Umbilical cord (tissue), 1 donor: ENCODE data around the gene UNC13D. TPM values are rescaled to one million over a fixed set of nuclear protein-coding genes. Genes with fewer than 3 reads are reported as not detected.

ENCODE experiments used
- total RNA-seq: library from RNA; depleted of rRNA; stranded (reverse); fragments of >200 nt; gene quantifications from one replicate; pipeline ENCODE4 v1.2.3, GENCODE V29; 2014; ENCODE audit warnings: low replicate concordance; ENCODE audit not compliant: insufficient read depth

The UNC13D gene
- total RNA-seq, 1 donor from 2014 or later = 8.9 TPM

Other genes with a start within 250 kb of the UNC13D start
- 8.7 TPM for gene SMIM5, start 211.0 kb downstream of the UNC13D start, total RNA-seq
- gene RECQL5, start 177.2 kb downstream of the UNC13D start, total RNA-seq = 18.3 TPM
- gene SAP30BP, start 177.1 kb downstream of the UNC13D start, total RNA-seq = 27.4 TPM
- gene ITGB4, start 122.9 kb downstream of the UNC13D start, total RNA-seq = 28.4 TPM
- gene GALK1, start 79.2 kb downstream of the UNC13D start, total RNA-seq = 31.5 TPM
- 7.5 TPM for gene UNK, start 59.6 kb downstream of the UNC13D start, total RNA-seq
- gene WBP2, start 10.9 kb upstream of the UNC13D start, total RNA-seq = 13.7 TPM
- gene TRIM47, start 34.2 kb upstream of the UNC13D start, total RNA-seq = 18.8 TPM
- gene TRIM65, start 52.5 kb upstream of the UNC13D start, total RNA-seq = 13.0 TPM
- gene MRPL38, start 60.5 kb upstream of the UNC13D start, total RNA-seq = 34.2 TPM
- 6.7 TPM for gene FBF1, start 96.6 kb upstream of the UNC13D start, total RNA-seq
- 53.0 TPM for gene ACOX1, start 134.8 kb upstream of the UNC13D start, total RNA-seq
- not detected for gene TEN1, start 134.8 kb upstream of the UNC13D start, total RNA-seq
- gene CDK3, start 156.5 kb upstream of the UNC13D start, total RNA-seq = not detected
- gene EVPL, start 182.9 kb upstream of the UNC13D start, total RNA-seq = 13.7 TPM
- 18.3 TPM for gene SRP68, start 228.1 kb upstream of the UNC13D start, total RNA-seq
- 6.7 TPM for gene GALR2, start 230.4 kb upstream of the UNC13D start, total RNA-seq
- gene ZACN, start 234.8 kb upstream of the UNC13D start, total RNA-seq = 1.7 TPM